Measurements from ENCODE around the gene CA10.

CA10 gene

GRCh38 chr17:51855806-51856205 lies 302.7 kb downstream of the CA10 start:
- DNase-seq, result no peak

GRCh38 chr17:51853857-51854256 lies 304.7 kb downstream of the CA10 start:
- no peak for DNase-seq

GRCh38 chr17:51852603-51853002 lies 305.9 kb downstream of the CA10 start:
- DNase-seq, result no peak

- DNase-seq, result no peak
These were observed 308.3 kb downstream of the CA10 start for GRCh38 chr17:51850201-51850600.

GRCh38 chr17:51848451-51848850 lies 310.1 kb downstream of the CA10 start:
- no peak for DNase-seq

- no peak for DNase-seq
These were observed 311.9 kb downstream of the CA10 start for GRCh38 chr17:51846566-51846965.

GRCh38 chr17:51845776-51846175 lies 312.7 kb downstream of the CA10 start:
- DNase-seq, result no peak

GRCh38 chr17:51842763-51843162 lies 315.8 kb downstream of the CA10 start:
- no peak for DNase-seq

- no peak for DNase-seq
These were observed 316.8 kb downstream of the CA10 start for GRCh38 chr17:51841669-51842068.

GRCh38 chr17:51840688-51841087 lies 317.8 kb downstream of the CA10 start:
- no peak for DNase-seq

GRCh38 chr17:51833620-51834019 lies 324.9 kb downstream of the CA10 start:
- no peak for DNase-seq

- DNase-seq, result no peak
These were observed 325.5 kb downstream of the CA10 start for GRCh38 chr17:51833045-51833444.

- no peak for DNase-seq
These were observed 327.6 kb downstream of the CA10 start for GRCh38 chr17:51830886-51831285.

GRCh38 chr17:51830451-51830850 lies 328.1 kb downstream of the CA10 start:
- no peak for DNase-seq

- no peak for DNase-seq
These were observed 329.6 kb downstream of the CA10 start for GRCh38 chr17:51828901-51829300.

GRCh38 chr17:51827140-51827539 lies 331.4 kb downstream of the CA10 start:
- no peak for DNase-seq

GRCh38 chr17:51820766-51821165 lies 337.7 kb downstream of the CA10 start:
- no peak for DNase-seq

- no peak for DNase-seq
These were observed 338.3 kb downstream of the CA10 start for GRCh38 chr17:51820252-51820651.

- DNase-seq, result no peak
These were observed 338.9 kb downstream of the CA10 start for GRCh38 chr17:51819341-51820219.

- no peak for DNase-seq
These were observed 339.7 kb downstream of the CA10 start for GRCh38 chr17:51818777-51819176.

GRCh38 chr17:51817955-51818354 lies 340.6 kb downstream of the CA10 start:
- no peak for DNase-seq

- no peak for DNase-seq
These were observed 341.4 kb downstream of the CA10 start for GRCh38 chr17:51817117-51817516.

GRCh38 chr17:51815097-51815496 lies 343.4 kb downstream of the CA10 start:
- DNase-seq, result no peak

- no peak for DNase-seq
These were observed 344.0 kb downstream of the CA10 start for GRCh38 chr17:51814521-51814920.

GRCh38 chr17:51813784-51814174 lies 344.7 kb downstream of the CA10 start:
- DNase-seq, result no peak
